ENCODE results near the gene KRTAP1-3.
"Not testable (repeated sequence)": the region's sequence is repeated elsewhere in the genome, so short reads cannot be mapped to it uniquely, and the experiment has no call there.

The KRTAP1-3 gene

DNA sequence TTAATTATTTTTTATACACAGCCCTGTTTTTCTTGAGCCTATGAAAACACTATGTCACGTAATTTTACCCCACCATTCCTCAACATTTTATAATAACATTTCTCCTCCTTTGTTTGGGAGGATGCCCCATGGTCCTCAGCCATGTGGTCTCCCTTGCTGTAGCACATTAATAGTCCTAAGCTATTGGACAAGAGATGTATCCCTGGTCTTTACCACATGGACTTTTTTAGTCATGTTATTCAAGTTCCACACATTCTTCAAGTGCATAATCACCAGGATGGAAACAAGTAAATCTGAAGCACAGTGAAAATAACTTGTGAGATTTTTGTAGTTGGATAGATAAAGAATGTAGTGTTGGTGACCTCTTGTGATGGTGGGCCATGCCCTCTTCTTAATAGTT is 27.3 kb upstream of the KRTAP1-3 start:
- peaks cover 5% of the 10 kb centered on the region for H3K9me3 ChIP-seq (ENCODE audit: severe bottlenecking)
- no peaks in the 10 kb centered on the region for H3K36me3 ChIP-seq
- H3K4me3 ChIP-seq (ENCODE audit: low read depth, low read length) = no peak overlapping the region
- H3K27ac ChIP-seq = no peak overlapping the region
- no peak for TF ChIP-seq CTCF (IDR thresholded peaks at IDR 0.05; ENCODE audit: low read depth, low read length)
- no peaks in the 10 kb centered on the region for H3K27me3 ChIP-seq (ENCODE audit: insufficient read depth, low read depth, severe bottlenecking)
- DNase-seq = no peak

DNA sequence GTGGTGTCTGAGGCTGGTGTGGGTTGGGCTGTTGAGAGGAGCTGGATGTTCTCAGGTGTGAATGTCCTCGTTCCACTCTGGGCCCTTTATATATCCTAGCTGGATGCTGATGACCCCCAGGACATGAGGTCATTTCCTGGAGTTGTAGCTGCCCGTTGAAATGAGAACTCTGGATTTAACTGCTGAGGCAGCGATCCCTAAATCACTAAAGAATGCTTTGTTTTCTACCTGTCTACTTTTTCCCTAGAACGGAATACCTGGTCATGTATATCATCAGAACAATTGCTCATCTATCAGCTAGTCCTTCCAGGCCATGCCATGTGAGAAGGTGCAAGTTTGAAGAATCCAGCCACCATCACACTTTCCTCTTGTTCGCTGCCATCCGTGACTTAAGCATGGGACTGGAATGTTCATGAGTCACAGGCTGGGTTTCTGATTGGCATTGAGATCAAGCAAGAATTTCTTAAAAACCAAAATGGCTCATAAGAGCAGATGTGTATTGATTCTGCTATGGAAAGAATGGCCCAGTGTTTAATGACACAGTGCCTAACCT is 25.5 kb upstream of the KRTAP1-3 start, which contains the start of gene KRTAP2-3:
Gene KRTAP2-3 (minus strand): TSS at position 63 of the 553 bp plus-strand sequence. CDS start 64 bp downstream, outside the sequence.
- no peak for TF ChIP-seq CTCF (IDR thresholded peaks at IDR 0.05; ENCODE audit: low read depth, low read length)
- Histone ChIP-seq H3K9me3 (ENCODE audit: severe bottlenecking) (peaks cover 5% of the 10 kb centered on the region), H3K27ac (no peak within 1 kb of the TSS), H3K36me3 (no peaks in the 10 kb centered on the region), H3K4me3 (ENCODE audit: low read depth, low read length) (no peak within 1 kb of the TSS), H3K27me3 (ENCODE audit: insufficient read depth, low read depth, severe bottlenecking) (no peaks in the 10 kb centered on the region)
- DNase-seq = no peak

GRCh38 chr17:41059276-41060051 is 24.8 kb upstream of the KRTAP1-3 start:
- not testable (repeated sequence) for DNase-seq; H3K36me3 ChIP-seq; H3K27ac ChIP-seq; H3K9me3 ChIP-seq (ENCODE audit: severe bottlenecking); H3K4me3 ChIP-seq (ENCODE audit: low read depth, low read length); H3K27me3 ChIP-seq (ENCODE audit: insufficient read depth, low read depth, severe bottlenecking)

DNA sequence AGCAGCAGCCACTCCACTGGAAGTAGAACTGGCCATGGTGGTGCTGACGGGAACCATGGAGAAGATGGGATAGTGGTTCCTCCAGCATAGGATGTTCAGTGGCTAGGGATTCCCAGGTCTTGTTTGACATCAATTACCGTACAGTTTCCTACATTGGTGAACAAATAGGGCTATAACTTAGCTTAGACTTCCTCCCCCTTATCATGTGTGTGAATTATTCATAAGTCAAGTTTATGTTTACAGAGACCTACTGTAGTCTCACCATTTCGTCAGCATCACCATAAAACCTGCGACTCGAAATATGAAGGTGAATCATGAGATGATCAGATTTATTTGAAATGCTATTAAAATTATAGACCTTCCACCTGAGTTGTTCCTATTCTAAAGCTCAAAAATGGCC is 24.1 kb upstream of the KRTAP1-3 start:
- TF ChIP-seq CTCF (IDR thresholded peaks at IDR 0.05; ENCODE audit: low read depth, low read length) = no peak

GRCh38 chr17:41057547-41057946 is 22.9 kb upstream of the KRTAP1-3 start:
- peaks cover 5% of the 10 kb centered on the region for H3K9me3 ChIP-seq (ENCODE audit: severe bottlenecking)
- no peak overlapping the region for H3K4me3 ChIP-seq (ENCODE audit: low read depth, low read length)
- no peak for DNase-seq

More for the DNA sequence above, 24.1 kb upstream of the KRTAP1-3 start:
- H3K9me3 ChIP-seq (ENCODE audit: severe bottlenecking) = peaks cover 5% of the 10 kb centered on the region
- H3K36me3 ChIP-seq = no peaks in the 10 kb centered on the region
- no peak for DNase-seq
- H3K27me3 ChIP-seq (ENCODE audit: insufficient read depth, low read depth, severe bottlenecking) = no peaks in the 10 kb centered on the region
- no peak overlapping the region for H3K27ac ChIP-seq
- H3K4me3 ChIP-seq (ENCODE audit: low read depth, low read length) = no peak overlapping the region

GRCh38 chr17:41055130-41055529 is 20.5 kb upstream of the KRTAP1-3 start, which contains the start of gene KRTAP2-2:
Gene KRTAP2-2, minus strand, starts transcription at chr17:41055230. Its CDS starts 19 bp downstream, at chr17:41055211.
- H3K9me3 ChIP-seq (ENCODE audit: severe bottlenecking); H3K4me3 ChIP-seq (ENCODE audit: low read depth, low read length); H3K36me3 ChIP-seq; DNase-seq; H3K27ac ChIP-seq; H3K27me3 ChIP-seq (ENCODE audit: insufficient read depth, low read depth, severe bottlenecking): not testable (repeated sequence)

More at GRCh38 chr17:41057547-41057946, 22.9 kb upstream of the KRTAP1-3 start:
- no peak for TF ChIP-seq CTCF (IDR thresholded peaks at IDR 0.05; ENCODE audit: low read depth, low read length)
- H3K36me3 ChIP-seq = no peaks in the 10 kb centered on the region
- no peak overlapping the region for H3K27ac ChIP-seq
- no peaks in the 10 kb centered on the region for H3K27me3 ChIP-seq (ENCODE audit: insufficient read depth, low read depth, severe bottlenecking)

- not testable (repeated sequence) for H3K27me3 ChIP-seq (ENCODE audit: insufficient read depth, low read depth, severe bottlenecking); DNase-seq; H3K36me3 ChIP-seq; H3K27ac ChIP-seq; H3K9me3 ChIP-seq (ENCODE audit: severe bottlenecking); H3K4me3 ChIP-seq (ENCODE audit: low read depth, low read length)
Measured at GRCh38 chr17:41054556-41054955, 19.9 kb upstream of the KRTAP1-3 start.
